HG03442 (cell line): Measurements from ENCODE around the gene FBH1.
"Not testable (repeated sequence)": the region's sequence is repeated elsewhere in the genome, so short reads cannot be mapped to it uniquely, and the experiment has no call there.

Experiments
- ATAC-seq: cut with Tn5 transposase; IDR thresholded peaks from one replicate; pipeline ENCODE4 v1.9.1; 2021; ENCODE audit warnings: mild to moderate bottlenecking, moderate library complexity; ENCODE audit not compliant: unreplicated experiment

FBH1 gene

GRCh38 chr10:5902511-5903274 is 12.7 kb downstream of the FBH1 start:
- no peak for ATAC-seq

GRCh38 chr10:5903563-5903962 is 13.5 kb downstream of the FBH1 start:
- no peak for ATAC-seq

- ATAC-seq, result peak; percentile 93
Measured at GRCh38 chr10:5904227-5904626, 14.2 kb downstream of the FBH1 start.

GRCh38 chr10:5905854-5906507 is 15.9 kb downstream of the FBH1 start:
- no peak for ATAC-seq

GRCh38 chr10:5906651-5907050 is 16.6 kb downstream of the FBH1 start:
- ATAC-seq, result no peak

- not testable (repeated sequence) for ATAC-seq
Measured at GRCh38 chr10:5908676-5909075, 18.6 kb downstream of the FBH1 start.

GRCh38 chr10:5910323-5911100 is 20.5 kb downstream of the FBH1 start:
- ATAC-seq, result no peak

GRCh38 chr10:5911670-5912069 is 21.6 kb downstream of the FBH1 start:
- no peak for ATAC-seq

GRCh38 chr10:5913736-5914135 is 23.7 kb downstream of the FBH1 start:
- ATAC-seq, result no peak

GRCh38 chr10:5915451-5915850 is 25.4 kb downstream of the FBH1 start:
- no peak for ATAC-seq

- no peak for ATAC-seq
Measured at GRCh38 chr10:5917305-5917704, 27.3 kb downstream of the FBH1 start.

- no peak for ATAC-seq
Measured at GRCh38 chr10:5918763-5919162, 28.7 kb downstream of the FBH1 start.

- ATAC-seq, result no peak
Measured at GRCh38 chr10:5919568-5919967, 29.5 kb downstream of the FBH1 start.

- ATAC-seq, result no peak
Measured at GRCh38 chr10:5921746-5922145, 31.7 kb downstream of the FBH1 start.

GRCh38 chr10:5924889-5925288 is 34.8 kb downstream of the FBH1 start:
- ATAC-seq, result no peak

GRCh38 chr10:5927306-5927705 is 37.3 kb downstream of the FBH1 start:
- ATAC-seq, result no peak

- no peak for ATAC-seq
Measured at GRCh38 chr10:5929442-5929841, 39.4 kb downstream of the FBH1 start.

GRCh38 chr10:5930272-5930671 is 40.2 kb downstream of the FBH1 start:
- no peak for ATAC-seq

GRCh38 chr10:5932345-5932744 is 42.3 kb downstream of the FBH1 start:
- ATAC-seq, result no peak

- no peak for ATAC-seq
Measured at GRCh38 chr10:5933909-5934546, 44.0 kb downstream of the FBH1 start.

GRCh38 chr10:5935628-5936027 is 45.6 kb downstream of the FBH1 start:
- ATAC-seq, result no peak
